ENCODE measurements around the gene AP5B1. TPM values are rescaled to one million over a fixed set of nuclear protein-coding genes. Genes with fewer than 3 reads are reported as not detected.

AP5B1 gene
- total and polyA plus RNA-seq, 8 donors, result 2.9 to 39.0 (median 3.8) TPM

- Histone ChIP-seq H3K36me3 (no peaks in the 10 kb centered on the region), H3K9me3 (no peaks in the 10 kb centered on the region), H3K27me3 (peaks cover 24 to 48% of the 10 kb centered on the region in 2 donors), H3K27ac (no peak overlapping the region), H3K4me3 (no peak overlapping the region), H3K4me1 (peaks cover 10 to 25% of the 10 kb centered on the region in 2 donors)
- intact Hi-C loops (cut with DNase I), result no loop called here
- peak; percentile 64 for ATAC-seq
- no peak for TF ChIP-seq CTCF (IDR thresholded peaks at IDR 0.05)
- DNase-seq, result peak in 2 of 4 donors; percentile 75 to 78
Measured at GRCh38 chr11:65791719-65792213, 11.0 kb upstream of the AP5B1 start.

GRCh38 chr11:65790902-65791650 lies 10.3 kb upstream of the AP5B1 start:
- Histone ChIP-seq H3K27me3 (peaks cover 31 to 55% of the 10 kb centered on the region in 2 donors), H3K27ac (no peak overlapping the region), H3K4me3 (no peak overlapping the region), H3K4me1 (peaks cover 14 to 32% of the 10 kb centered on the region in 2 donors), H3K36me3 (no peaks in the 10 kb centered on the region), H3K9me3 (no peaks in the 10 kb centered on the region)
- DNase-seq, result peak in 1 of 4 donors; percentile 53
- intact Hi-C loops (cut with DNase I), result no loop called here
- no peak for ATAC-seq
- no peak for TF ChIP-seq CTCF (IDR thresholded peaks at IDR 0.05)

GRCh38 chr11:65790104-65790901 lies 9.5 kb upstream of the AP5B1 start:
- intact Hi-C loops (cut with DNase I), result no loop called here
- Histone ChIP-seq H3K27me3 (peaks cover 36 to 63% of the 10 kb centered on the region in 2 donors), H3K9me3 (no peaks in the 10 kb centered on the region), H3K4me3 (no peak overlapping the region), H3K4me1 (peaks cover 14 to 34% of the 10 kb centered on the region in 2 donors), H3K36me3 (no peaks in the 10 kb centered on the region), H3K27ac (no peak overlapping the region)
- ATAC-seq (no peak), DNase-seq (no peak)
- TF ChIP-seq CTCF (IDR thresholded peaks at IDR 0.05), result no peak

- DNase-seq (peak in 1 of 4 donors; percentile 28), ATAC-seq (no peak)
- Histone ChIP-seq H3K36me3 (no peaks in the 10 kb centered on the region), H3K27me3 (peaks cover 36 to 70% of the 10 kb centered on the region in 2 donors), H3K9me3 (no peaks in the 10 kb centered on the region), H3K4me1 (peaks cover 14 to 34% of the 10 kb centered on the region in 2 donors), H3K4me3 (no peak overlapping the region), H3K27ac (no peak overlapping the region)
- TF ChIP-seq CTCF (IDR thresholded peaks at IDR 0.05), result no peak
- intact Hi-C loops (cut with DNase I), result no loop called here
Measured at GRCh38 chr11:65789230-65790103, 8.7 kb upstream of the AP5B1 start.
